HepG2 (cell line): ENCODE measurements around the gene SVOP. TPM values are rescaled to one million over a fixed set of nuclear protein-coding genes. Genes with fewer than 3 reads are reported as not detected.

Experiments
- ATF7 ChIP-seq, 2 experiments: fragments of 450-650 bp in 1 of 2; sonication (generic) in 1 of 2; formaldehyde crosslinking in 1 of 2; IDR thresholded peaks; 2 replicates each; pipeline versions ENCODE4 v1.4.0 to v1.6.1; 2016 to 2020; ENCODE audit warnings: antibody characterized with exemption in 1 of 2, mild to moderate bottlenecking in 1 of 2, missing genetic modification reagents in 1 of 2
- CAMTA2 ChIP-seq: sonication (generic); formaldehyde crosslinking; IDR thresholded peaks from 2 replicates; pipeline ENCODE4 v1.4.0; 2020; ENCODE audit warnings: mild to moderate bottlenecking, missing genetic modification reagents, borderline replicate concordance
- CBFB ChIP-seq: sonication (generic); formaldehyde crosslinking; IDR thresholded peaks from 2 replicates; pipeline ENCODE4 v1.4.0; 2020; ENCODE audit warnings: missing genetic modification reagents
- CHCHD3 ChIP-seq: sonication (generic); formaldehyde crosslinking; IDR thresholded peaks from 2 replicates; pipeline ENCODE4 v1.8.0; 2022; ENCODE audit warnings: mild to moderate bottlenecking, missing genetic modification reagents, moderate library complexity
- CREBL2 ChIP-seq: sonication (generic); formaldehyde crosslinking; IDR thresholded peaks from 2 replicates; pipeline ENCODE4 v1.8.1; 2023; ENCODE audit warnings: missing genetic modification reagents, mild to moderate bottlenecking, borderline replicate concordance
- FOXK1 ChIP-seq: sonication (generic); formaldehyde crosslinking; IDR thresholded peaks from 2 replicates; pipeline ENCODE4 v1.4.0; 2020; ENCODE audit warnings: low read depth, missing genetic modification reagents, borderline replicate concordance
- FOXP1 ChIP-seq, 2 experiments: fragments of 450-650 bp in 1 of 2; IDR thresholded peaks; 2 replicates each; pipeline ENCODE4 v1.6.1; 2017 to 2018; ENCODE audit warnings: antibody characterized with exemption in 1 of 2
- GLMP ChIP-seq: sonication (generic); formaldehyde crosslinking; IDR thresholded peaks from 2 replicates; pipeline ENCODE4 v1.9.0; 2021; ENCODE audit warnings: missing genetic modification reagents, mild to moderate bottlenecking, borderline replicate concordance
- HDAC1 ChIP-seq: sonication (generic); formaldehyde crosslinking; IDR thresholded peaks from 2 replicates; pipeline ENCODE4 v1.5.1; 2020; ENCODE audit warnings: mild to moderate bottlenecking, missing genetic modification reagents
- KDM2A ChIP-seq: sonication (generic); formaldehyde crosslinking; IDR thresholded peaks from 2 replicates; pipeline ENCODE4 v1.4.0; 2020; ENCODE audit warnings: low read depth, missing genetic modification reagents, borderline replicate concordance
- MAFG ChIP-seq: sonication (generic); formaldehyde crosslinking; IDR thresholded peaks from 2 replicates; pipeline ENCODE4 v1.5.1; 2020; ENCODE audit warnings: mild to moderate bottlenecking, missing genetic modification reagents
- MAFK ChIP-seq, 2 experiments: IDR thresholded peaks in 1 of 2; conservative IDR thresholded peaks in 1 of 2; 2 replicates each; pipeline ENCODE4 v1.6.1; 2011; ENCODE audit warnings: improper control_type of control experiment in 2 of 2, low read length in 2 of 2
- MYPOP ChIP-seq: sonication (generic); formaldehyde crosslinking; IDR thresholded peaks from 2 replicates; pipeline ENCODE4 v1.8.1; 2023; ENCODE audit warnings: mild to moderate bottlenecking, moderate library complexity, missing genetic modification reagents
- PLSCR1 ChIP-seq: sonication (generic); formaldehyde crosslinking; IDR thresholded peaks from 2 replicates; pipeline ENCODE4 v1.5.0; 2020; ENCODE audit warnings: missing genetic modification reagents, mild to moderate bottlenecking, borderline replicate concordance
- RCOR2 ChIP-seq: IDR thresholded peaks from 2 replicates; pipeline ENCODE4 v1.6.1; 2016; ENCODE audit warnings: missing biosample characterization, missing genetic modification reagents
- SYNCRIP ChIP-seq: fragments of 200-400 bp; formaldehyde crosslinking; IDR thresholded peaks from 2 replicates; pipeline ENCODE4 v1.6.1; 2018; ENCODE audit warnings: mild to moderate bottlenecking, low read depth, low read length; ENCODE audit not compliant: insufficient read depth
- ZFP37 ChIP-seq: sonication (generic); formaldehyde crosslinking; IDR thresholded peaks from 2 replicates; pipeline ENCODE4 v1.4.0; 2020; ENCODE audit warnings: missing genetic modification reagents, borderline replicate concordance
- ZGPAT ChIP-seq: IDR thresholded peaks from 2 replicates; pipeline ENCODE4 v1.6.1; 2016; ENCODE audit warnings: mild to moderate bottlenecking
- ZNF136 ChIP-seq: sonication (generic); formaldehyde crosslinking; IDR thresholded peaks from 2 replicates; pipeline ENCODE4 v1.8.1; 2022; ENCODE audit warnings: low read depth, mild to moderate bottlenecking, moderate library complexity, missing genetic modification reagents
- ZNF205 ChIP-seq: IDR thresholded peaks from 2 replicates; pipeline ENCODE4 v1.6.1; 2018; ENCODE audit warnings: missing biosample characterization, missing genetic modification reagents
- ZNF235 ChIP-seq: sonication (generic); formaldehyde crosslinking; IDR thresholded peaks from 2 replicates; pipeline ENCODE4 v1.8.1; 2023; ENCODE audit warnings: mild to moderate bottlenecking, missing genetic modification reagents, borderline replicate concordance
- ZNF501 ChIP-seq: sonication (generic); formaldehyde crosslinking; IDR thresholded peaks from 2 replicates; pipeline ENCODE4 v1.5.1; 2020; ENCODE audit warnings: mild to moderate bottlenecking, moderate library complexity, missing genetic modification reagents
- ZNF570 ChIP-seq: sonication (generic); formaldehyde crosslinking; IDR thresholded peaks from 2 replicates; pipeline ENCODE4 v1.4.0; 2020; ENCODE audit warnings: mild to moderate bottlenecking, missing genetic modification reagents, borderline replicate concordance
- ZSCAN30 ChIP-seq: sonication (generic); formaldehyde crosslinking; IDR thresholded peaks from 2 replicates; pipeline ENCODE4 v1.5.0; 2020; ENCODE audit warnings: mild to moderate bottlenecking, missing genetic modification reagents
- polyA plus RNA-seq, 8 experiments: library from polyadenylated mRNA; depleted of rRNA in 3 of 8; stranded (reverse) in 7 of 8; unstranded in 1 of 8; fragments of >200 nt; fragmentation: Illumina TruSeq in 4 of 8; extraction: Trizol in 4 of 8; gene quantifications; 2 replicates each; pipeline versions ENCODE4 v1.2.1 to v1.2.3, GENCODE V29; 2011 to 2016; ENCODE audit warnings: low read depth in 4 of 8, missing spikeins in 1 of 8, mixed read lengths in 1 of 8; ENCODE audit not compliant: insufficient read depth in 1 of 8
- total RNA-seq, 5 experiments: library from RNA; depleted of rRNA; stranded (reverse); fragments of >200 nt; fragmentation: Illumina TruSeq; extraction: Trizol; gene quantifications; 2 replicates each; pipeline ENCODE4 v1.2.3, GENCODE V29; 2016; ENCODE audit warnings: low read depth in 1 of 5

The SVOP gene
- total and polyA plus RNA-seq, 2 of the 13 experiments (the other 11 are each of a cell fraction or from before 2014, with no cell fraction given), result not detected

- no peak for TF ChIP-seq MYPOP (CRISPR knock-in tag)
- TF ChIP-seq SYNCRIP, result no peak
- no peak for TF ChIP-seq ZNF570
- TF ChIP-seq ZNF136, result no peak
- TF ChIP-seq ATF7 (IDR thresholded peaks at IDR 0.05), result no peak
- no peak for TF ChIP-seq ATF7 (CRISPR knock-in tag; IDR thresholded peaks at IDR 0.05)
- no peak for TF ChIP-seq MAFK (conservative IDR thresholded peaks at IDR 0.05 in 1 of 2, IDR thresholded peaks at IDR 0.05 in 1 of 2; ENCODE audit: low read length in 2 of 2)
- no peak for TF ChIP-seq FOXP1 (IDR thresholded peaks at IDR 0.05)
- 0 out of 2 replicates have a peak, but pooled peaks have one; percentile 4 for TF ChIP-seq FOXP1 (CRISPR knock-in tag; IDR thresholded peaks at IDR 0.05)
- TF ChIP-seq ZSCAN30, result no peak
- TF ChIP-seq FOXK1 (CRISPR knock-in tag), result no peak
- TF ChIP-seq ZFP37 (CRISPR knock-in tag), result no peak
- no peak for TF ChIP-seq CREBL2 (CRISPR knock-in tag)
- no peak for TF ChIP-seq HDAC1 (CRISPR knock-in tag)
- TF ChIP-seq CBFB (CRISPR knock-in tag), result no peak
- TF ChIP-seq ZGPAT, result peak; percentile 29; the same call in 1 of the 2 replicates
- no peak for TF ChIP-seq KDM2A (CRISPR knock-in tag)
- no peak for TF ChIP-seq CHCHD3 (CRISPR knock-in tag)
- TF ChIP-seq ZNF235 (CRISPR knock-in tag), result no peak
- TF ChIP-seq RCOR2 (CRISPR knock-in tag), result 0 out of 2 replicates have a peak, but pooled peaks have one; percentile 36
- no peak for TF ChIP-seq PLSCR1 (CRISPR knock-in tag)
- no peak for TF ChIP-seq MAFG (CRISPR knock-in tag)
- 0 out of 2 replicates have a peak, but pooled peaks have one; percentile 25 for TF ChIP-seq ZNF205 (CRISPR knock-in tag)
- no peak for TF ChIP-seq ZNF501 (CRISPR knock-in tag)
- no peak for TF ChIP-seq GLMP (CRISPR knock-in tag)
- no peak for TF ChIP-seq CAMTA2 (CRISPR knock-in tag)
Observed at GRCh38 chr12:109065154-109065852, 44.4 kb upstream of the SVOP start (continued).
